A549 (cell line): Measurements from ENCODE around the gene CXCL6.

ENCODE experiments used
- SREBF2 ChIP-seq: fragments of 450-650 bp; IDR thresholded peaks from 2 replicates; pipeline ENCODE4 v1.6.1; 2014; ENCODE audit warnings: mild to moderate bottlenecking, moderate library complexity
- TF ChIP-seq, protein P1 (sequence below): fragments of >200 bp; sonication (Bioruptor Twin); formaldehyde crosslinking; IDR thresholded peaks from 3 replicates; pipeline ENCODE4 v1.5.1; 2016

- no peak for TF ChIP-seq SREBF2
- TF ChIP-seq, protein P1, sequence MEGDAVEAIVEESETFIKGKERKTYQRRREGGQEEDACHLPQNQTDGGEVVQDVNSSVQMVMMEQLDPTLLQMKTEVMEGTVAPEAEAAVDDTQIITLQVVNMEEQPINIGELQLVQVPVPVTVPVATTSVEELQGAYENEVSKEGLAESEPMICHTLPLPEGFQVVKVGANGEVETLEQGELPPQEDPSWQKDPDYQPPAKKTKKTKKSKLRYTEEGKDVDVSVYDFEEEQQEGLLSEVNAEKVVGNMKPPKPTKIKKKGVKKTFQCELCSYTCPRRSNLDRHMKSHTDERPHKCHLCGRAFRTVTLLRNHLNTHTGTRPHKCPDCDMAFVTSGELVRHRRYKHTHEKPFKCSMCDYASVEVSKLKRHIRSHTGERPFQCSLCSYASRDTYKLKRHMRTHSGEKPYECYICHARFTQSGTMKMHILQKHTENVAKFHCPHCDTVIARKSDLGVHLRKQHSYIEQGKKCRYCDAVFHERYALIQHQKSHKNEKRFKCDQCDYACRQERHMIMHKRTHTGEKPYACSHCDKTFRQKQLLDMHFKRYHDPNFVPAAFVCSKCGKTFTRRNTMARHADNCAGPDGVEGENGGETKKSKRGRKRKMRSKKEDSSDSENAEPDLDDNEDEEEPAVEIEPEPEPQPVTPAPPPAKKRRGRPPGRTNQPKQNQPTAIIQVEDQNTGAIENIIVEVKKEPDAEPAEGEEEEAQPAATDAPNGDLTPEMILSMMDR: no peak
These were observed 38.9 kb downstream of the CXCL6 start for GRCh38 chr4:73875401-73875800.
